Cardiac septum (tissue), 1 donor: ENCODE measurements around the gene SHOC2. TPM values are rescaled to one million over a fixed set of nuclear protein-coding genes. Genes with fewer than 3 reads are reported as not detected.

Experiments used
- DNase-seq: peaks from one replicate; pipeline ENCODE4 v3.0.0-alpha.2; 2020; ENCODE audit warnings: low spot score
- intact Hi-C: fragments of 100-400 bp; cut with DNase I; formaldehyde crosslinking; loops from one replicate; pipeline ENCODE4 v1.14.0; 2022
- microRNA-seq: library from miRNA; unstranded; fragments of <30 nt; microRNA quantifications from one replicate; pipeline ENCODE4 v1.2.0, GENCODE V29; 2020
- total RNA-seq: library from RNA; stranded (reverse); fragmentation: NEBNext Ultra II Directional; extraction: Animal tissue kit (Norgen Biotek cat#: 25700); gene quantifications from one replicate; pipeline ENCODE4 v1.2.1, GENCODE V29; 2021
- donor health status: DM: no; HTN: no; CAD: no.

Gene SHOC2
- total RNA-seq, 1 donor from 2014 or later = 51.4 TPM

GRCh38 chr10:111017098-111017497, 97.7 kb downstream of the SHOC2 start:
- no peak for DNase-seq
- intact Hi-C loops = no loop called here

GRCh38 chr10:111018021-111018420, 98.6 kb downstream of the SHOC2 start:
- DNase-seq = no peak
- intact Hi-C loops = no loop called here

- DNase-seq = no peak
- intact Hi-C loops = no loop called here
Observed at GRCh38 chr10:111023060-111023459, 103.7 kb downstream of the SHOC2 start.

- intact Hi-C loops = no loop called here
- DNase-seq = no peak
Observed at GRCh38 chr10:111030042-111030750, 110.8 kb downstream of the SHOC2 start.

- intact Hi-C loops = no loop called here
Observed at GRCh38 chr10:111034598-111035310, 115.3 kb downstream of the SHOC2 start.

GRCh38 chr10:111035542-111035941, 116.1 kb downstream of the SHOC2 start:
- DNase-seq = no peak
- intact Hi-C loops = no loop called here

More at GRCh38 chr10:111034598-111035310, 115.3 kb downstream of the SHOC2 start:
- no peak for DNase-seq

GRCh38 chr10:111037858-111038257, 118.5 kb downstream of the SHOC2 start:
- no peak for DNase-seq
- intact Hi-C loops = no loop called here

GRCh38 chr10:111039522-111039921, 120.1 kb downstream of the SHOC2 start:
- intact Hi-C loops = no loop called here
- no peak for DNase-seq

GRCh38 chr10:111057006-111057405, 137.6 kb downstream of the SHOC2 start:
- no peak for DNase-seq
- intact Hi-C loops = no loop called here

Small RNAs within 50 kb of the gene (microRNA-seq; reads per million reads assigned to microRNA genes)
- gene MIR548E = 3.6 reads per million

Other genes starting within 250 kb of the SHOC2 start
- 42.0 TPM for gene PDCD4, start 47.7 kb upstream of the SHOC2 start, total RNA-seq
- 31.1 TPM for gene BBIP1, start 424 bp upstream of the SHOC2 start, total RNA-seq
- gene ADRA2A, start 157.4 kb downstream of the SHOC2 start, total RNA-seq = 1.1 TPM